ENCODE data around the gene SCGB1A1.
A peak's percentile ranks its signal among the peaks of the same experiment; 100 is the strongest.

The SCGB1A1 gene

GRCh38 chr11:62435846-62436660 lies 17.2 kb downstream of the SCGB1A1 start:
- TF ChIP-seq CTCF (IDR thresholded peaks at IDR 0.05; ENCODE audit: low read depth, low read length), result no peak
- H3K4me3 ChIP-seq (replicated peaks in 1 of 2; ENCODE audit: low read depth in 2 of 2, low read length in 2 of 2), result no peak overlapping the region
- DNase-seq (ENCODE audit: low read depth in 2 of 2), result no peak

GRCh38 chr11:62437616-62438015 lies 18.8 kb downstream of the SCGB1A1 start:
- TF ChIP-seq CTCF (IDR thresholded peaks at IDR 0.05; ENCODE audit: low read depth, low read length), result no peak
- no peak for DNase-seq (ENCODE audit: low read depth in 2 of 2)
- no peak overlapping the region for H3K4me3 ChIP-seq (replicated peaks in 1 of 2; ENCODE audit: low read depth in 2 of 2, low read length in 2 of 2)

- TF ChIP-seq CTCF (IDR thresholded peaks at IDR 0.05; ENCODE audit: low read depth, low read length), result no peak
- DNase-seq (ENCODE audit: low read depth in 2 of 2), result no peak
- H3K4me3 ChIP-seq (replicated peaks in 1 of 2; ENCODE audit: low read depth in 2 of 2, low read length in 2 of 2), result no peak overlapping the region
Measured at GRCh38 chr11:62438641-62439040, 19.8 kb downstream of the SCGB1A1 start.

- DNase-seq (ENCODE audit: low read depth in 2 of 2), result peak; percentile 38 to 80
- TF ChIP-seq CTCF (IDR thresholded peaks at IDR 0.05; ENCODE audit: low read depth, low read length), result peak; percentile 24
Measured at GRCh38 chr11:62439785-62440602, 21.2 kb downstream of the SCGB1A1 start.

GRCh38 chr11:62443390-62444235 lies 24.8 kb downstream of the SCGB1A1 start:
- DNase-seq (ENCODE audit: low read depth in 2 of 2), result peak in 1 of 2 donors; percentile 81
- TF ChIP-seq CTCF (IDR thresholded peaks at IDR 0.05; ENCODE audit: low read depth, low read length), result no peak
- peak overlapping the region; percentile 28 to 51 for H3K4me3 ChIP-seq (replicated peaks in 1 of 2; ENCODE audit: low read depth in 2 of 2, low read length in 2 of 2)

More at GRCh38 chr11:62439785-62440602, 21.2 kb downstream of the SCGB1A1 start:
- no peak overlapping the region for H3K4me3 ChIP-seq (replicated peaks in 1 of 2; ENCODE audit: low read depth in 2 of 2, low read length in 2 of 2)

GRCh38 chr11:62444236-62444833 lies 25.5 kb downstream of the SCGB1A1 start:
- DNase-seq (ENCODE audit: low read depth in 2 of 2), result peak; percentile 83 to 88
- peak overlapping the region; percentile 28 to 51 for H3K4me3 ChIP-seq (replicated peaks in 1 of 2; ENCODE audit: low read depth in 2 of 2, low read length in 2 of 2)
- no peak for TF ChIP-seq CTCF (IDR thresholded peaks at IDR 0.05; ENCODE audit: low read depth, low read length)
